ENCODE measurements around the gene EEF1A2. TPM values are rescaled to one million over a fixed set of nuclear protein-coding genes. Genes with fewer than 3 reads are reported as not detected.

The EEF1A2 gene
- total RNA-seq, 6 experiments from 2014 or later, result 1.1 to 7.2 (median 1.7) TPM

DNA sequence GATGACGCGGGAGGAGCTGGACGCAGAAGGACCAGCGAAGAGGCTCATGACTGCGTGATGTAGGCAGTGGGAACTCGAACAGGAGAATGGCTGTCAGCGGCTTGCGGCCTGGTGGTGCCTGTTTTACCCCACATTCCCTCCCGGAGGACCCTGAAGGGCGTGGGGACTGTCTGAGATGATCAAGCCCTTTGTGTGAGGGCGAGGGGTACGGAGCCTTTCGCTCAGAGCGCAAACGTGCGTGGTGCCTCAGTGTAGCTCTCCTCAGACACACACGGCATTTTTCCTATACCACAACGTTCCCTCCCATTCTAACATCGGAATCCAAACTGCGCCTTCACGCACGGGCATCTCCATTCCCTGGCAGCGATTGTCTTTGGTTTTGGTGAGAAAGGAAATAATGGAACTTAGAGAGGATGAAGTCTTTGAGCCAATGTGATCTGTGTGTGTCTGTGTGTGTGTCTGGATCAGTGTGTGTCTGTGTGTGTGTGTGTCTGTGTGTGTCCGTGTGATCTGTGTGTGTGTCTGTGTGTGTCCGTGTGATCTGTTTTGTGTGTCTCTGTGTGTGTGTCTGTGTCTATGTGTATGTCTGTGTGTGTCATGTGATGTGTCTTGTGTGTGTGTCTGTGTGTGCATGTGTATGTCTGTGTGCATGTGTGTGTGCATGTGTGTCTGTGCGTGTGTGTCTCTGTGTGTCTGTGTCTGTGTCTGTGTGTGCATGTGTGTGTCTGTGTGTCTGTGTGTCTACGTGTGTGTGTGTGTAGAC, 33.0 kb upstream of the EEF1A2 start:
- no peaks in the 10 kb centered on the region for H3K4me1 Mint-ChIP-seq (ENCODE audit: low read depth)

GRCh38 chr20:63530788-63531160, 31.9 kb upstream of the EEF1A2 start:
- H3K27me3 Mint-ChIP-seq (ENCODE audit: insufficient read depth), result peaks cover 7% of the 10 kb centered on the region; the same call in 1 of the 2 replicates
- H3K27ac Mint-ChIP-seq, result no peak overlapping the region
- H3K4me3 Mint-ChIP-seq, result no peak overlapping the region
- TF ChIP-seq, protein P1, sequence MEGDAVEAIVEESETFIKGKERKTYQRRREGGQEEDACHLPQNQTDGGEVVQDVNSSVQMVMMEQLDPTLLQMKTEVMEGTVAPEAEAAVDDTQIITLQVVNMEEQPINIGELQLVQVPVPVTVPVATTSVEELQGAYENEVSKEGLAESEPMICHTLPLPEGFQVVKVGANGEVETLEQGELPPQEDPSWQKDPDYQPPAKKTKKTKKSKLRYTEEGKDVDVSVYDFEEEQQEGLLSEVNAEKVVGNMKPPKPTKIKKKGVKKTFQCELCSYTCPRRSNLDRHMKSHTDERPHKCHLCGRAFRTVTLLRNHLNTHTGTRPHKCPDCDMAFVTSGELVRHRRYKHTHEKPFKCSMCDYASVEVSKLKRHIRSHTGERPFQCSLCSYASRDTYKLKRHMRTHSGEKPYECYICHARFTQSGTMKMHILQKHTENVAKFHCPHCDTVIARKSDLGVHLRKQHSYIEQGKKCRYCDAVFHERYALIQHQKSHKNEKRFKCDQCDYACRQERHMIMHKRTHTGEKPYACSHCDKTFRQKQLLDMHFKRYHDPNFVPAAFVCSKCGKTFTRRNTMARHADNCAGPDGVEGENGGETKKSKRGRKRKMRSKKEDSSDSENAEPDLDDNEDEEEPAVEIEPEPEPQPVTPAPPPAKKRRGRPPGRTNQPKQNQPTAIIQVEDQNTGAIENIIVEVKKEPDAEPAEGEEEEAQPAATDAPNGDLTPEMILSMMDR (IDR thresholded peaks at IDR 0.05), result no peak
- no peaks in the 10 kb centered on the region for H3K4me1 Mint-ChIP-seq (ENCODE audit: low read depth)
- no peaks in the 10 kb centered on the region; the same call in 1 of the 2 replicates for H3K9me3 Mint-ChIP-seq
- no peak for DNase-seq
- no peaks in the 10 kb centered on the region for H3K36me3 Mint-ChIP-seq (ENCODE audit: low read depth)

More for the DNA sequence above, 33.0 kb upstream of the EEF1A2 start:
- TF ChIP-seq, protein P1 (IDR thresholded peaks at IDR 0.05), result no peak
- H3K4me3 Mint-ChIP-seq, result no peak overlapping the region
- DNase-seq, result no peak
- no peaks in the 10 kb centered on the region for H3K9me3 Mint-ChIP-seq
- H3K27me3 Mint-ChIP-seq (ENCODE audit: insufficient read depth), result peaks cover 4% of the 10 kb centered on the region; the same call in 1 of the 2 replicates
- H3K36me3 Mint-ChIP-seq (ENCODE audit: low read depth), result no peaks in the 10 kb centered on the region
- H3K27ac Mint-ChIP-seq, result no peak overlapping the region

GRCh38 chr20:63529861-63530787, 31.2 kb upstream of the EEF1A2 start:
- Mint-ChIP-seq H3K9me3 (no peaks in the 10 kb centered on the region; the same call in 1 of the 2 replicates), H3K27me3 (ENCODE audit: insufficient read depth) (peaks cover 10% of the 10 kb centered on the region), H3K36me3 (ENCODE audit: low read depth) (no peaks in the 10 kb centered on the region), H3K4me3 (no peak overlapping the region), H3K27ac (no peak overlapping the region), H3K4me1 (ENCODE audit: low read depth) (no peaks in the 10 kb centered on the region)
- TF ChIP-seq, protein P1 (IDR thresholded peaks at IDR 0.05), result no peak
- no peak for DNase-seq

- no peak for DNase-seq
- Mint-ChIP-seq H3K27me3 (ENCODE audit: insufficient read depth) (peaks cover 10% of the 10 kb centered on the region), H3K36me3 (ENCODE audit: low read depth) (no peaks in the 10 kb centered on the region; the same call in 1 of the 2 replicates), H3K4me3 (no peak overlapping the region), H3K9me3 (no peaks in the 10 kb centered on the region; the same call in 1 of the 2 replicates), H3K4me1 (ENCODE audit: low read depth) (no peaks in the 10 kb centered on the region), H3K27ac (no peak overlapping the region)
- TF ChIP-seq, protein P1 (IDR thresholded peaks at IDR 0.05), result no peak
Measured at GRCh38 chr20:63529180-63529860, 30.4 kb upstream of the EEF1A2 start.

GRCh38 chr20:63527184-63527583, 28.3 kb upstream of the EEF1A2 start:
- Mint-ChIP-seq H3K9me3 (no peaks in the 10 kb centered on the region; the same call in 1 of the 2 replicates), H3K4me3 (peak overlapping the region; percentile 3; the same call in 1 of the 2 replicates), H3K4me1 (ENCODE audit: low read depth) (no peaks in the 10 kb centered on the region), H3K27ac (no peak overlapping the region; the same call in 1 of the 2 replicates), H3K27me3 (ENCODE audit: insufficient read depth) (peaks cover 10% of the 10 kb centered on the region), H3K36me3 (ENCODE audit: low read depth) (peaks cover 5% of the 10 kb centered on the region; the same call in 1 of the 2 replicates)
- TF ChIP-seq, protein P1 (IDR thresholded peaks at IDR 0.05), result no peak
- no peak for DNase-seq

All from HFFc6 (cell line).